GM23338 (cell line): Measurements from ENCODE around the gene ZNF638. TPM values are rescaled to one million over a fixed set of nuclear protein-coding genes. Genes with fewer than 3 reads are reported as not detected.

Experiments used
- ATAC-seq: fragments of 200-7000 bp; cut with Tn5 transposase; 3 replicates; pipeline ENCODE4 v1.9.1; 2020
- DNase-seq: peaks from one replicate; pipeline ENCODE4 v3.0.0-alpha.2; 2015; ENCODE audit warnings: low spot score
- H2AFZ ChIP-seq: fragments of 200-600 bp; sonication (generic); 2 replicates; pipeline ENCODE4 v1.8.0; 2016; ENCODE audit warnings: antibody characterized with exemption, mild to moderate bottlenecking, moderate library complexity
- H3F3A ChIP-seq: fragments of 200-600 bp; sonication (generic); replicated peaks from 2 replicates; pipeline ENCODE4 v1.8.0; 2017; ENCODE audit warnings: antibody characterized with exemption, mixed run types, low read depth
- H3K27ac ChIP-seq: fragments of 200-600 bp; sonication (generic); 2 replicates; pipeline ENCODE4 v1.6.1; 2016; ENCODE audit warnings: low read depth
- H3K27me3 ChIP-seq: fragments of 200-600 bp; sonication (generic); 2 replicates; pipeline ENCODE4 v1.8.0; 2016; ENCODE audit warnings: mild to moderate bottlenecking, mixed run types, moderate library complexity; ENCODE audit not compliant: insufficient read depth
- H3K36me3 ChIP-seq: fragments of 200-600 bp; sonication (generic); 2 replicates; pipeline ENCODE4 v1.8.0; 2016; ENCODE audit warnings: mild to moderate bottlenecking; ENCODE audit not compliant: insufficient read depth
- H3K4me1 ChIP-seq: fragments of 200-600 bp; sonication (generic); 2 replicates; pipeline ENCODE4 v1.8.0; 2016; ENCODE audit warnings: mild to moderate bottlenecking, moderate library complexity; ENCODE audit not compliant: insufficient read depth
- H3K4me2 ChIP-seq: fragments of 200-600 bp; sonication (generic); 2 replicates; pipeline ENCODE4 v1.7.1; 2017; ENCODE audit warnings: mixed run types
- H3K4me3 ChIP-seq: fragments of 200-600 bp; sonication (generic); 2 replicates; pipeline ENCODE4 v1.6.1; 2016; ENCODE audit warnings: mixed run types
- H3K79me2 ChIP-seq: fragments of 200-600 bp; sonication (generic); replicated peaks from 2 replicates; pipeline ENCODE4 v1.8.0; 2017; ENCODE audit warnings: mild to moderate bottlenecking; ENCODE audit not compliant: insufficient read depth
- H3K9me2 ChIP-seq: fragments of 200-600 bp; sonication (generic); 2 replicates; pipeline ENCODE4 v1.8.0; 2017; ENCODE audit not compliant: insufficient read depth
- H4K20me1 ChIP-seq: fragments of 200-600 bp; sonication (generic); replicated peaks from 2 replicates; pipeline ENCODE4 v1.8.0; 2017; ENCODE audit warnings: mild to moderate bottlenecking; ENCODE audit not compliant: insufficient read depth
- H3K27ac Mint-ChIP-seq: 2 replicates; pipeline ENCODE4 v1.8.0; 2020; ENCODE audit warnings: inconsistent platforms, mild to moderate bottlenecking, moderate library complexity, mixed read lengths
- H3K27me3 Mint-ChIP-seq: 3 replicates; pipeline ENCODE4 v1.8.0; 2022; ENCODE audit warnings: low read depth, mild to moderate bottlenecking, moderate library complexity, mixed read lengths, inconsistent platforms; ENCODE audit not compliant: insufficient read depth, poor library complexity
- H3K36me3 Mint-ChIP-seq: 3 replicates; pipeline ENCODE4 v1.8.0; 2021; ENCODE audit warnings: low read depth, mild to moderate bottlenecking, inconsistent platforms, moderate library complexity, mixed read lengths
- H3K4me1 Mint-ChIP-seq: 3 replicates; pipeline ENCODE4 v1.8.0; 2020; ENCODE audit warnings: mild to moderate bottlenecking, inconsistent platforms, mixed read lengths
- H3K4me3 Mint-ChIP-seq: 3 replicates; pipeline ENCODE4 v1.8.0; 2021; ENCODE audit warnings: moderate library complexity, mild to moderate bottlenecking, inconsistent platforms, mixed read lengths
- H3K9me3 Mint-ChIP-seq: 3 replicates; pipeline ENCODE4 v1.8.0; 2020; ENCODE audit warnings: moderate library complexity, mild to moderate bottlenecking, inconsistent platforms, mixed read lengths
- CREB1 ChIP-seq: fragments of 250-450 bp; sonication (Bioruptor Pico); IDR thresholded peaks from 2 replicates; pipeline ENCODE4 v1.5.0; 2020; ENCODE audit warnings: low read depth, mild to moderate bottlenecking, moderate library complexity
- EZH2 ChIP-seq: fragments of 200-600 bp; sonication (generic); IDR thresholded peaks from one replicate; pipeline ENCODE4 v1.8.0; 2017; ENCODE audit warnings: antibody characterized with exemption, mild to moderate bottlenecking, low read depth; ENCODE audit not compliant: unreplicated experiment
- JUNB ChIP-seq: IDR thresholded peaks from one replicate; pipeline ENCODE4 v1.6.1; 2016; ENCODE audit warnings: antibody characterized with exemption; ENCODE audit not compliant: unreplicated experiment
- NANOG ChIP-seq: IDR thresholded peaks from 2 replicates; pipeline ENCODE4 v1.6.1; 2016; ENCODE audit warnings: antibody characterized with exemption, borderline replicate concordance
- REST ChIP-seq: IDR thresholded peaks from one replicate; pipeline ENCODE4 v1.6.1; 2018; ENCODE audit warnings: antibody characterized with exemption; ENCODE audit not compliant: unreplicated experiment
- STAT1 ChIP-seq: IDR thresholded peaks from one replicate; pipeline ENCODE4 v1.6.1; 2016; ENCODE audit warnings: antibody characterized with exemption; ENCODE audit not compliant: unreplicated experiment
- ZNF114 ChIP-seq: fragments of 250-450 bp; sonication (Bioruptor Pico); IDR thresholded peaks from 2 replicates; pipeline ENCODE4 v1.5.0; 2020; ENCODE audit warnings: mild to moderate bottlenecking, moderate library complexity
- ZNF331 ChIP-seq: fragments of 250-450 bp; sonication (Bioruptor Pico); IDR thresholded peaks from 2 replicates; pipeline ENCODE4 v1.5.0; 2020; ENCODE audit warnings: low read depth, mild to moderate bottlenecking, moderate library complexity
- polyA plus RNA-seq: library from polyadenylated mRNA; unstranded; fragments of >200 nt; fragmentation: Nextera tagmentation; extraction: Ambion mirVana; gene quantifications from 2 replicates; pipeline ENCODE4 v1.2.1, GENCODE V29; 2016
- total RNA-seq: library from RNA; depleted of rRNA; stranded (reverse); fragments of >200 nt; shearing (Covaris generic); gene quantifications from 2 replicates; pipeline ENCODE4 v1.2.3, GENCODE V29; 2014
- TF ChIP-seq, protein P1 (sequence below): IDR thresholded peaks from 2 replicates; pipeline ENCODE4 v1.6.1; 2016; ENCODE audit warnings: antibody characterized with exemption
- TF ChIP-seq, protein P2 (sequence below), 2 experiments: fragments of 200-600 bp in 1 of 2; sonication (generic) in 1 of 2; conservative IDR thresholded peaks; 2 replicates each; pipeline versions ENCODE4 v1.5.1 to v1.6.1; 2016 to 2017; ENCODE audit warnings: antibody characterized with exemption in 2 of 2, low read depth in 2 of 2, mild to moderate bottlenecking in 2 of 2, moderate library complexity in 1 of 2

The ZNF638 gene
- total and polyA plus RNA-seq, 2 experiments from 2014 or later, result 185 to 190 TPM

DNA sequence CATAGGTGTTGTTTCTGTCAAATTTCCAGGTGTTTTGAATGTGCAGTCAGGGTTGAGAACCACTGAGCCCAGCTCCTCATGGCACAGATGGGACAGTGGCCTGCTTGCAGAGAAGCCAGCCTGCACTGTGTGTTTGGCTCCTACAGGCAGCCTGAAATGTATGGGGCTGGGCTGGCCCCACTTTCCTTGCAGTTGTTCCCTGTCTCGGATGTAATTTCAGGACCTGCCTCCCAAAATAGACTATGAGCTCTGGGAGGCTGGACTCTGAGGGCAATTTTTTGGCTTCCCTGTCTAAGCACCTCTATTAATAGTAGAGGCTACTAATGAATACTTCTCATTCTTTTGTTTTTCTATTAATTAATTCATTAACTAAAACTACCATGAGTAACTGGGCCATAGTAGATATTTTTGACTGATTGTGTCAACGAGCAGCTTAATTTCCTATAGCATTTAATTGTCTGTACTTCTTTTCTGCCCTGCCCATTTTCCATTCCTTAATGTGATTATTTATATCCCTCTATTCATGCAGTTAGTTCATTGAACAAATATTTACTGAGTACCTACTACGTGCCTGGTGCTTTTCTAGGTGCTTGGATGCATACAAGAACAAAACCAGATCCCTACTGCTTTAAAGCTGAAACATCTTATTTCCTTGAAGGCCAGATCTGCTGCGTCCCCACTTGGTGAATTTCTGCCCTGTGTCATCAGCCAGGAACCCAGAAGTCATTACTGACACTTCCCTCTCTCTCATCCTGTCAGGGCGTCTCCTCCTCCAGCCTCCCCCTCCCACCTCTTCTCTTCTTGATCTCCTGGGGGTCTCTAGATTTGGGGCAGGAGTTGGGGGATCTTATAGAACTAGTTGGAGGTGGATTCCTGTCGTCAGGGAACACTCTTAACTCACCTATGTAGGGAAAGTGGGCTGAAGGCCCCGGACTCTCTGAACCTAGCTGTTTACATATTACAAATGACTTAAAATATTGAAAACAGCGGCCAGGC lies 138.1 kb downstream of the ZNF638 start (continued):
- no peak for TF ChIP-seq REST
- TF ChIP-seq ZNF331 (CRISPR knock-in tag), result no peak
- no peak for TF ChIP-seq NANOG
- TF ChIP-seq, protein P1, sequence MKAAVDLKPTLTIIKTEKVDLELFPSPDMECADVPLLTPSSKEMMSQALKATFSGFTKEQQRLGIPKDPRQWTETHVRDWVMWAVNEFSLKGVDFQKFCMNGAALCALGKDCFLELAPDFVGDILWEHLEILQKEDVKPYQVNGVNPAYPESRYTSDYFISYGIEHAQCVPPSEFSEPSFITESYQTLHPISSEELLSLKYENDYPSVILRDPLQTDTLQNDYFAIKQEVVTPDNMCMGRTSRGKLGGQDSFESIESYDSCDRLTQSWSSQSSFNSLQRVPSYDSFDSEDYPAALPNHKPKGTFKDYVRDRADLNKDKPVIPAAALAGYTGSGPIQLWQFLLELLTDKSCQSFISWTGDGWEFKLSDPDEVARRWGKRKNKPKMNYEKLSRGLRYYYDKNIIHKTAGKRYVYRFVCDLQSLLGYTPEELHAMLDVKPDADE, result no peak
- TF ChIP-seq, protein P2, sequence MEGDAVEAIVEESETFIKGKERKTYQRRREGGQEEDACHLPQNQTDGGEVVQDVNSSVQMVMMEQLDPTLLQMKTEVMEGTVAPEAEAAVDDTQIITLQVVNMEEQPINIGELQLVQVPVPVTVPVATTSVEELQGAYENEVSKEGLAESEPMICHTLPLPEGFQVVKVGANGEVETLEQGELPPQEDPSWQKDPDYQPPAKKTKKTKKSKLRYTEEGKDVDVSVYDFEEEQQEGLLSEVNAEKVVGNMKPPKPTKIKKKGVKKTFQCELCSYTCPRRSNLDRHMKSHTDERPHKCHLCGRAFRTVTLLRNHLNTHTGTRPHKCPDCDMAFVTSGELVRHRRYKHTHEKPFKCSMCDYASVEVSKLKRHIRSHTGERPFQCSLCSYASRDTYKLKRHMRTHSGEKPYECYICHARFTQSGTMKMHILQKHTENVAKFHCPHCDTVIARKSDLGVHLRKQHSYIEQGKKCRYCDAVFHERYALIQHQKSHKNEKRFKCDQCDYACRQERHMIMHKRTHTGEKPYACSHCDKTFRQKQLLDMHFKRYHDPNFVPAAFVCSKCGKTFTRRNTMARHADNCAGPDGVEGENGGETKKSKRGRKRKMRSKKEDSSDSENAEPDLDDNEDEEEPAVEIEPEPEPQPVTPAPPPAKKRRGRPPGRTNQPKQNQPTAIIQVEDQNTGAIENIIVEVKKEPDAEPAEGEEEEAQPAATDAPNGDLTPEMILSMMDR (conservative IDR thresholded peaks at IDR 0.05; ENCODE audit: low read depth in 2 of 2), result no peak
- TF ChIP-seq EZH2, result no peak
- no peak for TF ChIP-seq STAT1
- TF ChIP-seq JUNB, result no peak
- no peak for TF ChIP-seq CREB1 (CRISPR knock-in tag)

- Mint-ChIP-seq H3K9me3 (no peaks in the 10 kb centered on the region), H3K4me1 (peaks cover 21% of the 10 kb centered on the region), H3K27ac (no peak overlapping the region), H3K27me3 (peaks cover 18% of the 10 kb centered on the region), H3K36me3 (0 out of 3 replicates have a peak, but pooled peaks cover 3% of the 10 kb centered on the region), H3K4me3 (no peak overlapping the region)
- H3K36me3 ChIP-seq, result no peaks in the 10 kb centered on the region
- H3K27me3 ChIP-seq, result peaks cover 29% of the 10 kb centered on the region
- H3K4me1 ChIP-seq, result 0 out of 2 replicates have a peak, but pooled peaks cover 5% of the 10 kb centered on the region
- no peak for TF ChIP-seq ZNF114 (CRISPR knock-in tag)
- TF ChIP-seq CREB1 (CRISPR knock-in tag), result no peak
- no peak overlapping the region for H2AFZ ChIP-seq
- H3K79me2 ChIP-seq, result no peaks in the 10 kb centered on the region
- H3K4me2 ChIP-seq, result no peak overlapping the region
- H3F3A ChIP-seq, result no peaks in the 10 kb centered on the region
- H3K27ac ChIP-seq, result no peak overlapping the region
- DNase-seq, result no peak
- ATAC-seq, result no peak
- peaks cover 5% of the 10 kb centered on the region for H4K20me1 ChIP-seq
- H3K9me2 ChIP-seq, result no peaks in the 10 kb centered on the region
- no peak overlapping the region for H3K4me3 ChIP-seq
Measured at GRCh38 chr2:71471276-71471675, 139.7 kb downstream of the ZNF638 start.
